NCI-H1436 treated with DMSO at 0.1 percent for 48 hours (cell line): ENCODE data around the gene CCDC73.

Experiments used
- DNase-seq: peaks from one replicate; lab custom pipeline; 2025; lab: John Stamatoyannopoulos, UW

Gene CCDC73

GRCh38 chr11:32586576-32587190 is 207.8 kb downstream of the CCDC73 start:
- DNase-seq = no peak

DNA sequence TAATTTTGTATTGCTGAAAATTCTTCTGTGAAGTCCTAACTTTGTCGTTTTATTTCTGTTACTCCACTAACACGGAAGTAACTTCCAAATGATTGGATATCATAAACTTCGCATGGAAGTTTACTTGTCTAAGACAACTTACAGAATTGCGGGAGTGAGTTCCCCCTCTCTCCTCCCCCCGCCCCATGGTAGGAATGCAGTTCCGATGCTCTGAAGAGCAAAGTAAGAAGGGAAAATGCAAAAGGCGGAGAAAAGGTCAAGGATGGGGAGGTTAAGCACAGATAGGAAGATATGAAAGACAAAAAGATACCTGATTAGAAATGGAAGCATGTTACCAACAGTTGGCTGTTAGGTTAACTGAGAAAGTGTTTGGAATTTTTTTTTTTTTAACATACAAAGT is 209.5 kb downstream of the CCDC73 start:
- no peak for DNase-seq

GRCh38 chr11:32583459-32584271 is 210.8 kb downstream of the CCDC73 start, which contains the start of gene EIF3M:
EIF3M (plus strand) TSS chr11:32583831; CDS start chr11:32583888, 57 bp downstream.
- DNase-seq = peak; percentile 75

GRCh38 chr11:32581556-32581955 is 212.9 kb downstream of the CCDC73 start:
- DNase-seq = no peak

GRCh38 chr11:32580967-32581366 is 213.5 kb downstream of the CCDC73 start:
- no peak for DNase-seq

GRCh38 chr11:32576456-32576855 is 218.0 kb downstream of the CCDC73 start:
- DNase-seq = no peak

GRCh38 chr11:32575070-32575469 is 219.4 kb downstream of the CCDC73 start:
- no peak for DNase-seq

DNA sequence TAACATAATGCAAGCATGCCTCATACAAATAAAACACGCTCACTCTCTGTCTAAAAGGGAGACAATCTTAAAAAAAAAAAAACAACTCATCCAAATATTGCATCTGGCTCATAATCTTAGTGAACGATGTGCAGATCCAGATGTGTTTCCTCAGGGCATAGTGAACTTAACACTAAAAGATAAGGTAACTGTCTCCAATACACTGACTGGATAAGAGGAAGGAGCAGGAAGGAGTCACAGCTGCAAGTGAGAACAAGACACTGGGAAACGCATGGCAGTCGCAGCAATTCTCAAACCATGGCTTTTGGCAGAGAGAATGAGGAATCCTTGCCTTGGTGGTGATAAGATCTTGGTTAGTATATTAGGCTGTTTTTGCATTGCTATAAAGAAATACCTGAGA is 220.0 kb downstream of the CCDC73 start:
- DNase-seq = no peak

DNA sequence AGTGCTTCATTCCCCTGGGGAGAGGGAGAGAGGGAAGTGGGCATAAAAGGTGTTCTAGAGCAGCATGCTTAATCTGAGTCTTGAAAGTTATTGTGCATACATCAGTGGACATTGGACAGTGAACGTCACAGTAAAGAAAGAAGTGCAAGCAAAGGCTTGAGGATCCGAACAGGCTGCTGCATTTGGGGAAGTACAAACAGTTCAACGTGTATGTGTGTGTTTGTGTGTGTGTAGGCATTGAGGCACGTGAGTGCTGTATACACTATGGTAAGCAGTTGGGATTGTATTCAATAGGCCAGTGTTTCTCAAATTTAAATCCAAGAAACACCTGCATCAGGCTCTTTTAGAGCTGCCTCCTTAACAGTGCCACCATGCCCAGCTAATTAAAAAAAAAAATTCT is 221.2 kb downstream of the CCDC73 start:
- DNase-seq = no peak

- no peak for DNase-seq
These were observed 223.4 kb downstream of the CCDC73 start for GRCh38 chr11:32571039-32571438.

DNA sequence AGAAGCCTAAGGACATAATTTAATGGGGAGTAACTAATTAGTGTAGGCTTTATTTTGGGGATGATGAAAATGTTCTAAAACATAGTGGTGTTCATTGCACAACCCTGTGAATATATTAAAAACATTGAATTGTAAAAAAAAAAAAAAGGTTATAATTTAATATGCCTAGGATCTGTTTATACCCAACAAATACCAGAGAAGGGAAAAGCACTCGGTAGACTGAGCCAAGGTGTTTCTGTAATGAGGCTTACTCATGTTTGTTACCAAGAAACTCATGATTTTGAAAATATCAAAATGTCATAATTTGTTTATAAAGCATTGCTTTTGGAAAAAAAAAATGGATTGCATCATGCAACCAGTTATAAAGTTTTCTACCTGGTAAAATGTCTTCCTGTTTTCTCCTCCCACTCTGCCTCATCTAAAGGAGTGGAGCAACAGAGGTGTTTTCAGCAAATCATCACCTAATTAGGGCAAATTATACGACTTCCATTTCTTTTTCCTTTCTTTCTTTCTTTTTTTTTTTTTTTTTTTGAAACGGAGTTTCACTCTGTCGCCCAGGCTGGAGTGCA is 225.1 kb downstream of the CCDC73 start:
- DNase-seq = no peak

- DNase-seq = no peak
These were observed 227.3 kb downstream of the CCDC73 start for GRCh38 chr11:32567154-32567553.

GRCh38 chr11:32566517-32566916 is 227.9 kb downstream of the CCDC73 start:
- no peak for DNase-seq

DNA sequence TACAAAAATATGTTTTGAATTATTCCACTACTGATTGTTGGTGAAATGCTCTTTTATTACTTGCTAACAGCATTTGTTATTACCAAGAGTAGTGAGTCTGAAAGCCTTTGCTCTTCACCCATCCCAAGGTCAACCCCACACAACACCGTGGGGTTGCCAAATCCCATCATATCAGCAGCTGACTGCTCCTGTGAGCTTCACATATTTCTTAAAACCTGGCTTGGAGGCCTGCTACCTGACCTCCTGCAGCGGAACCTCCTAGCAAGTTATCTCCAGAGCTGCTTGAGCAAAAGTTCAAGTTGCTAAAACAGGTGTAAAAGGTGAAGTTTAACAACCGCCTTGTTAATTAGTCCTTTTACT is 230.9 kb downstream of the CCDC73 start:
- DNase-seq = no peak

DNA sequence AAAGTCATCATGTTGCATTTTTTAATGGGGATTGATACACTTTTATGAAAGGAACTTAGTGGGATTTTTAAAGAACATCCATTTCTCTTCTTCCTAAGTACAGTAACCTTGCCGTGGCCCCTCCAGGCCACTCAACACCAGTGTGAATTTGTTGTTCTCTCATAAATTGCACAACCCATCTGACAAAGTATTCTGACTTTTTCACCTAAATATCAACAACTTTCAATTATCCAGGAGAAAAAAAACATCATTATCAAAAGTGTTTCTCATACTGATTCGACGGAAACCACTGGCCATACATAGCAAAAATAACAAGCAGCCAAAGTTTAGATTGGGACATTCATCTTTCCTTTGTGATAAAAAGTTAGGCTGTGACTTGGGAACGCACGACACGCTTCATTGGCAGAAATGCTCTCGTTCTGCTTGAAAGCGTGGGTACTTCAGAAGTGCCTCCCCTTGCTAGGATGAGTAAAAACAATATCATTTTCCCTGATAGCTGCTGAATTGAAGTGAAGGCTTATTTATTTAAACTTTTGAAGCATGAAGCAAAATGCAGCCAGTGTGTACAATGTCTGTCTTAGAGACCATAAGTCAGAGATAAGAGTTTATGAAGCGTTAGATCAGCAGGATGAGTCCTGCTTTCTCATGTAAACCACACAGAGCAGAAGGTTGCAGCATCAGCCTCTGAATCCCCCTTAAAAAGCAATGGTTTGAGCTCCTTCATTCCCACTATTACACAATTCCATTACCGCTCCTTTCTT is 231.4 kb downstream of the CCDC73 start:
- no peak for DNase-seq

GRCh38 chr11:32561835-32562234 is 232.6 kb downstream of the CCDC73 start:
- DNase-seq = no peak

- no peak for DNase-seq
These were observed 238.6 kb downstream of the CCDC73 start for GRCh38 chr11:32555895-32556294.

DNA sequence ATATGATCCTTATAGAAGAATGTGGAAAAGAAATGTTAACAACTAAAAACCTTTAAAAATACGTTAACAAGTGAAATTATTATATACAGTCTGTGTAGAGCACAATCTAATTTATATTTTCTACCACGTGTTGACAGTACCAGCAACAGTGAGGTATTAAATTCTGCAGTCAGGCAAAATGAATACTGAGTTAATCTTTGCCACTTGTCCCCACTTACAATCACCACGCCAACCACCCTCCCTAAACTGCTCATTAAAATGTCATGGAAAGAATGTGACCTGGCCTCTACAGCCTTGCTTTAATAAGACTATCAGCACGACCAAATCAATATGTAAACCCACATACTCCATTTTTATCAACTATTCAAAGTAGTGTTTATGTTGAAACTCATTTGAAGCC is 239.4 kb downstream of the CCDC73 start:
- no peak for DNase-seq
